ENCODE data around the gene TINAG. TPM values are rescaled to one million over a fixed set of nuclear protein-coding genes. Genes with fewer than 3 reads are reported as not detected.

The TINAG gene
- total RNA-seq, 2 experiments from 2014 or later = not detected

- Histone ChIP-seq H3K27me3 (ENCODE audit: control insufficient read depth in 1 of 2, insufficient read depth in 2 of 2, low read length in 2 of 2) (no peaks in the 10 kb centered on the region), H3K4me3 (ENCODE audit: low read length) (no peak overlapping the region), H3K27ac (ENCODE audit: low read depth in 1 of 2, low read length in 2 of 2) (no peak overlapping the region), H3K9me3 (ENCODE audit: control insufficient read depth in 1 of 2, insufficient read depth in 1 of 2, low read length in 2 of 2) (no peaks in the 10 kb centered on the region), H3K4me1 (ENCODE audit: insufficient read depth, low read length) (no peaks in the 10 kb centered on the region), H3K36me3 (ENCODE audit: insufficient read depth, low read length) (no peaks in the 10 kb centered on the region)
- Mint-ChIP-seq H3K27me3 (peaks cover 5% of the 10 kb centered on the region), H3K27ac (no peak overlapping the region), H3K4me1 (ENCODE audit: low read depth) (no peaks in the 10 kb centered on the region), H3K4me3 (no peak overlapping the region), H3K36me3 (ENCODE audit: low read depth) (no peaks in the 10 kb centered on the region), H3K9me3 (peaks cover 4% of the 10 kb centered on the region)
- intact Hi-C loops (cut with DNase I, micrococcal nuclease) = no loop called here
- no peak for ATAC-seq (ENCODE audit: poor library complexity)
- TF ChIP-seq CTCF (IDR thresholded peaks at IDR 0.05) = no peak
- POLR2A ChIA-PET = no interaction called here
- CTCF ChIA-PET = no interaction called here
- no peak for DNase-seq
Observed at GRCh38 chr6:54267798-54268197, 40.4 kb upstream of the TINAG start.

- TF ChIP-seq CTCF (IDR thresholded peaks at IDR 0.05) = no peak
Observed at GRCh38 chr6:54273214-54273820, 34.9 kb upstream of the TINAG start.

GRCh38 chr6:54274383-54274782, 33.9 kb upstream of the TINAG start:
- H3K9me3 ChIP-seq (ENCODE audit: control insufficient read depth in 1 of 2, insufficient read depth in 1 of 2, low read length in 2 of 2) = no peaks in the 10 kb centered on the region
- ATAC-seq (ENCODE audit: poor library complexity) (no peak), DNase-seq (no peak)
- no peaks in the 10 kb centered on the region for H3K4me1 ChIP-seq (ENCODE audit: insufficient read depth, low read length)
- H3K9me3 Mint-ChIP-seq = no peaks in the 10 kb centered on the region
- H3K36me3 ChIP-seq (ENCODE audit: insufficient read depth, low read length) = no peaks in the 10 kb centered on the region
- POLR2A ChIA-PET = no interaction called here
- H3K27me3 Mint-ChIP-seq = no peaks in the 10 kb centered on the region
- H3K27me3 ChIP-seq (ENCODE audit: control insufficient read depth in 1 of 2, insufficient read depth in 2 of 2, low read length in 2 of 2) = no peaks in the 10 kb centered on the region
- no peaks in the 10 kb centered on the region for H3K36me3 Mint-ChIP-seq (ENCODE audit: low read depth)
- CTCF ChIA-PET = no interaction called here
- intact Hi-C loops (cut with DNase I, micrococcal nuclease) = no loop called here
- H3K27ac Mint-ChIP-seq = no peak overlapping the region
- no peaks in the 10 kb centered on the region for H3K4me1 Mint-ChIP-seq (ENCODE audit: low read depth)
- no peak for TF ChIP-seq CTCF (IDR thresholded peaks at IDR 0.05)
- no peak overlapping the region for H3K4me3 Mint-ChIP-seq
- H3K4me3 ChIP-seq (ENCODE audit: low read length) = no peak overlapping the region
- H3K27ac ChIP-seq (ENCODE audit: low read depth in 1 of 2, low read length in 2 of 2) = no peak overlapping the region

More at GRCh38 chr6:54273214-54273820, 34.9 kb upstream of the TINAG start:
- Mint-ChIP-seq H3K4me1 (ENCODE audit: low read depth) (no peaks in the 10 kb centered on the region), H3K27me3 (peaks cover 5% of the 10 kb centered on the region), H3K9me3 (peaks cover 4% of the 10 kb centered on the region), H3K36me3 (ENCODE audit: low read depth) (no peaks in the 10 kb centered on the region), H3K27ac (no peak overlapping the region), H3K4me3 (no peak overlapping the region)
- Histone ChIP-seq H3K36me3 (ENCODE audit: insufficient read depth, low read length) (no peaks in the 10 kb centered on the region), H3K27me3 (ENCODE audit: control insufficient read depth in 1 of 2, insufficient read depth in 2 of 2, low read length in 2 of 2) (no peaks in the 10 kb centered on the region), H3K27ac (ENCODE audit: low read depth in 1 of 2, low read length in 2 of 2) (no peak overlapping the region), H3K4me3 (ENCODE audit: low read length) (no peak overlapping the region), H3K9me3 (ENCODE audit: control insufficient read depth in 1 of 2, insufficient read depth in 1 of 2, low read length in 2 of 2) (no peaks in the 10 kb centered on the region), H3K4me1 (ENCODE audit: insufficient read depth, low read length) (no peaks in the 10 kb centered on the region)
- intact Hi-C loops (cut with DNase I, micrococcal nuclease) = no loop called here
- no peak for DNase-seq
- ATAC-seq (ENCODE audit: poor library complexity) = no peak
- ChIA-PET CTCF (no interaction called here), POLR2A (no interaction called here)
